ENCODE measurements around the gene DMGDH.
A peak's percentile ranks its signal among the peaks of the same experiment; 100 is the strongest.

DMGDH gene

GRCh38 chr5:79062436-79062835, 7.0 kb downstream of the DMGDH start:
- no peak for DNase-seq (ENCODE audit: low spot score)

- no peak for DNase-seq (ENCODE audit: low spot score)
Observed at GRCh38 chr5:79059674-79060073, 9.8 kb downstream of the DMGDH start.

GRCh38 chr5:79056847-79057246, 12.6 kb downstream of the DMGDH start:
- no peak for DNase-seq (ENCODE audit: low spot score)

GRCh38 chr5:79055017-79055416, 14.5 kb downstream of the DMGDH start:
- DNase-seq (ENCODE audit: low spot score): no peak

GRCh38 chr5:79053321-79053720, 16.2 kb downstream of the DMGDH start:
- no peak for DNase-seq (ENCODE audit: low spot score)

- DNase-seq (ENCODE audit: low spot score): no peak
Observed at GRCh38 chr5:79050498-79050897, 19.0 kb downstream of the DMGDH start.

GRCh38 chr5:79048437-79048836, 21.0 kb downstream of the DMGDH start:
- no peak for DNase-seq (ENCODE audit: low spot score)

GRCh38 chr5:79047199-79047598, 22.3 kb downstream of the DMGDH start:
- no peak for DNase-seq (ENCODE audit: low spot score)

GRCh38 chr5:79042188-79042587, 27.3 kb downstream of the DMGDH start:
- DNase-seq (ENCODE audit: low spot score): no peak

- no peak for DNase-seq (ENCODE audit: low spot score)
Observed at GRCh38 chr5:79036769-79037168, 32.7 kb downstream of the DMGDH start.

GRCh38 chr5:79035237-79035636, 34.2 kb downstream of the DMGDH start:
- DNase-seq (ENCODE audit: low spot score): no peak

GRCh38 chr5:79032782-79033181, 36.7 kb downstream of the DMGDH start:
- DNase-seq (ENCODE audit: low spot score): no peak

- DNase-seq (ENCODE audit: low spot score): no peak
Observed at GRCh38 chr5:79032031-79032695, 37.3 kb downstream of the DMGDH start.

GRCh38 chr5:79031485-79031867, 38.0 kb downstream of the DMGDH start:
- no peak for DNase-seq (ENCODE audit: low spot score)

GRCh38 chr5:79030663-79031484, 38.6 kb downstream of the DMGDH start:
- DNase-seq (ENCODE audit: low spot score): no peak

GRCh38 chr5:79025054-79025472, 44.4 kb downstream of the DMGDH start:
- peak; percentile 57 for DNase-seq (ENCODE audit: low spot score)

GRCh38 chr5:79023947-79024346, 45.5 kb downstream of the DMGDH start:
- DNase-seq (ENCODE audit: low spot score): no peak

- DNase-seq (ENCODE audit: low spot score): no peak
Observed at GRCh38 chr5:79023348-79023747, 46.1 kb downstream of the DMGDH start.

GRCh38 chr5:79022771-79023170, 46.7 kb downstream of the DMGDH start:
- DNase-seq (ENCODE audit: low spot score): no peak

- DNase-seq (ENCODE audit: low spot score): no peak
Observed at GRCh38 chr5:79021753-79022152, 47.7 kb downstream of the DMGDH start.

GRCh38 chr5:79020861-79021561, 48.5 kb downstream of the DMGDH start:
- DNase-seq (ENCODE audit: low spot score): peak; percentile 37

- no peak for DNase-seq (ENCODE audit: low spot score)
Observed at GRCh38 chr5:79014631-79015030, 54.8 kb downstream of the DMGDH start.

- no peak for DNase-seq (ENCODE audit: low spot score)
Observed at GRCh38 chr5:79011869-79012268, 57.6 kb downstream of the DMGDH start.
